HepG2 (cell line): ENCODE results near the gene POLR2F.

Experiments
- HCFC1 ChIP-seq: fragments of 150-350 bp; IDR thresholded peaks from 2 replicates; pipeline ENCODE4 v1.6.1; 2014; ENCODE audit warnings: low read depth, low read length
- NR2C2 ChIP-seq: sonication (generic); formaldehyde crosslinking; IDR thresholded peaks from 2 replicates; pipeline ENCODE4 v1.4.0; 2020; ENCODE audit warnings: missing genetic modification reagents, mild to moderate bottlenecking, moderate library complexity, borderline replicate concordance
- TAF1 ChIP-seq: sonication (generic); formaldehyde crosslinking; IDR thresholded peaks from 2 replicates; pipeline ENCODE4 v1.4.0; 2020; ENCODE audit warnings: missing genetic modification reagents
- ZNF180 ChIP-seq: sonication (generic); formaldehyde crosslinking; IDR thresholded peaks from 2 replicates; pipeline ENCODE4 v1.4.0; 2020; ENCODE audit warnings: low read depth, missing genetic modification reagents, borderline replicate concordance
- TF ChIP-seq, protein P1 (sequence below): sonication (generic); formaldehyde crosslinking; IDR thresholded peaks from 2 replicates; pipeline ENCODE4 v1.5.1; 2020; ENCODE audit warnings: mild to moderate bottlenecking, missing genetic modification reagents, borderline replicate concordance

GRCh38 chr22:37912171-37912570 lies 41.3 kb upstream of the POLR2F start:
- no peak for TF ChIP-seq HCFC1
- no peak for TF ChIP-seq ZNF180 (CRISPR knock-in tag)
- TF ChIP-seq NR2C2 (CRISPR knock-in tag) = no peak
- TF ChIP-seq, protein P1, sequence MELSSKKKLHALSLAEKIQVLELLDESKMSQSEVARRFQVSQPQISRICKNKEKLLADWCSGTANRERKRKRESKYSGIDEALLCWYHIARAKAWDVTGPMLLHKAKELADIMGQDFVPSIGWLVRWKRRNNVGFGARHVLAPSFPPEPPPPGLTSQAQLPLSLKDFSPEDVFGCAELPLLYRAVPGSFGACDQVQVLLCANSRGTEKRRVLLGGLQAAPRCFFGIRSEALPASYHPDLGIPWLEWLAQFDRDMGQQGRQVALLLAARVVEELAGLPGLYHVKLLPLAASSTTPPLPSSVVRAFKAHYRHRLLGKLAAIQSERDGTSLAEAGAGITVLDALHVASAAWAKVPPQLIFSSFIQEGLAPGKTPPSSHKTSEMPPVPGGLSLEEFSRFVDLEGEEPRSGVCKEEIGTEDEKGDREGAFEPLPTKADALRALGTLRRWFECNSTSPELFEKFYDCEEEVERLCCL = no peak
- no peak for TF ChIP-seq TAF1 (CRISPR knock-in tag)
